NB4 (cell line): ENCODE measurements around the gene CNNM1.

Experiments used
- CTCF ChIP-seq: IDR thresholded peaks from one replicate; pipeline ENCODE4 v1.5.1; 2012; ENCODE audit warnings: low read depth, low read length
- MYC ChIP-seq: IDR thresholded peaks from 2 replicates; pipeline ENCODE4 v1.6.1; 2011; ENCODE audit warnings: low read depth, low read length
- POLR2A ChIP-seq: IDR thresholded peaks from 2 replicates; pipeline ENCODE4 v1.6.1; 2011; ENCODE audit warnings: mild to moderate bottlenecking; ENCODE audit not compliant: insufficient read length; ENCODE audit errors: extremely low read depth

GRCh38 chr10:99325281-99325680 lies 3.9 kb upstream of the CNNM1 start:
- TF ChIP-seq MYC (no peak), CTCF (no peak), POLR2A (no peak)
